ENCODE measurements around the gene TOGARAM2. TPM values are rescaled to one million over a fixed set of nuclear protein-coding genes. Genes with fewer than 3 reads are reported as not detected.
"Not testable (repeated sequence)": the region's sequence is repeated elsewhere in the genome, so short reads cannot be mapped to it uniquely, and the experiment has no call there.

TOGARAM2 gene
- total RNA-seq, 2 donors from 2014 or later, result 0.86 to 4.2 TPM

- Mint-ChIP-seq H3K27ac (no peak overlapping the region), H3K4me1 (peaks cover 5% of the 10 kb centered on the region), H3K9me3 (peaks cover 24% of the 10 kb centered on the region), H3K36me3 (ENCODE audit: low read depth) (peaks cover 2% of the 10 kb centered on the region), H3K27me3 (ENCODE audit: insufficient read depth) (peaks cover 2% of the 10 kb centered on the region), H3K4me3 (no peak overlapping the region)
- Histone ChIP-seq H3K9me3 (ENCODE audit: control insufficient read depth, low read length) (peaks cover 30% of the 10 kb centered on the region), H3K27ac (ENCODE audit: low read depth, low read length) (no peak overlapping the region), H3K27me3 (ENCODE audit: control insufficient read depth, insufficient read depth, low read length, poor library complexity, severe bottlenecking) (no peaks in the 10 kb centered on the region), H3K9ac (ENCODE audit: extremely low read depth, low read length, poor library complexity, severe bottlenecking) (no peak overlapping the region), H3K36me3 (ENCODE audit: control insufficient read depth, insufficient read depth, low read length) (no peaks in the 10 kb centered on the region), H3K4me1 (ENCODE audit: control insufficient read depth, insufficient read depth, low read length) (peaks cover 3% of the 10 kb centered on the region), H3K4me3 (ENCODE audit: low read length) (no peak overlapping the region)
- WGBS, 2 experiments (ENCODE audit: insufficient coverage in 1 of 2, insufficient read length in 1 of 2), result 82 to 83% methylated on average over 2 to 11 of the region's 12 CpGs
- DNase-seq, result no peak
- TF ChIP-seq CTCF (conservative IDR thresholded peaks at IDR 0.05), result no peak
Observed at GRCh38 chr2:29080886-29081743, 100.0 kb downstream of the TOGARAM2 start.

GRCh38 chr2:29082804-29083495 lies 101.9 kb downstream of the TOGARAM2 start:
- no peak for TF ChIP-seq CTCF (conservative IDR thresholded peaks at IDR 0.05)
- Mint-ChIP-seq H3K27me3 (ENCODE audit: insufficient read depth) (peaks cover 3% of the 10 kb centered on the region), H3K27ac (no peak overlapping the region), H3K4me3 (no peak overlapping the region), H3K9me3 (peaks cover 24% of the 10 kb centered on the region), H3K36me3 (ENCODE audit: low read depth) (peaks cover 2% of the 10 kb centered on the region), H3K4me1 (no peaks in the 10 kb centered on the region)
- no peak overlapping the region for H3K27ac ChIP-seq (ENCODE audit: low read depth, low read length)
- H3K9me3 ChIP-seq (ENCODE audit: control insufficient read depth, low read length), result peaks cover 30% of the 10 kb centered on the region
- H3K36me3 ChIP-seq (ENCODE audit: control insufficient read depth, insufficient read depth, low read length), result no peaks in the 10 kb centered on the region
- no peak for DNase-seq
- no peak overlapping the region for H3K4me3 ChIP-seq (ENCODE audit: low read length)
- no peaks in the 10 kb centered on the region for H3K4me1 ChIP-seq (ENCODE audit: control insufficient read depth, insufficient read depth, low read length)
- no peak overlapping the region for H3K9ac ChIP-seq (ENCODE audit: extremely low read depth, low read length, poor library complexity, severe bottlenecking)
- 88 to 96% methylated on average over 4 to 5 of the region's 5 CpGs for whole genome bisulfite sequencing, 2 experiments (ENCODE audit: insufficient coverage in 1 of 2, insufficient read length in 1 of 2)
- H3K27me3 ChIP-seq (ENCODE audit: control insufficient read depth, insufficient read depth, low read length, poor library complexity, severe bottlenecking), result no peaks in the 10 kb centered on the region

- 100% methylated on average over 1 of the region's 1 CpG; no CpG with 5 or more reads in 1 of the 2 experiments for WGBS, 2 experiments (ENCODE audit: insufficient coverage in 1 of 2, insufficient read length in 1 of 2)
Observed at GRCh38 chr2:29084554-29084953, 103.5 kb downstream of the TOGARAM2 start.

GRCh38 chr2:29090311-29090710 lies 109.2 kb downstream of the TOGARAM2 start:
- H3K9ac ChIP-seq (ENCODE audit: extremely low read depth, low read length, poor library complexity, severe bottlenecking); H3K9me3 Mint-ChIP-seq; H3K27ac Mint-ChIP-seq; H3K36me3 ChIP-seq (ENCODE audit: control insufficient read depth, insufficient read depth, low read length); H3K4me1 Mint-ChIP-seq; DNase-seq; H3K36me3 Mint-ChIP-seq (ENCODE audit: low read depth); H3K4me1 ChIP-seq (ENCODE audit: control insufficient read depth, insufficient read depth, low read length); H3K27ac ChIP-seq (ENCODE audit: low read depth, low read length); H3K9me3 ChIP-seq (ENCODE audit: control insufficient read depth, low read length); H3K27me3 ChIP-seq (ENCODE audit: control insufficient read depth, insufficient read depth, low read length, poor library complexity, severe bottlenecking); H3K4me3 ChIP-seq (ENCODE audit: low read length); H3K4me3 Mint-ChIP-seq: not testable (repeated sequence)
- 96% methylated on average over 7 of the region's 7 CpGs for WGBS, 2 experiments (ENCODE audit: insufficient coverage in 1 of 2, insufficient read length in 1 of 2)
- H3K27me3 Mint-ChIP-seq (ENCODE audit: insufficient read depth), result peaks cover 16% of the 10 kb centered on the region

More at GRCh38 chr2:29084554-29084953, 103.5 kb downstream of the TOGARAM2 start:
- no peak overlapping the region for H3K27ac Mint-ChIP-seq
- no peak for DNase-seq
- no peaks in the 10 kb centered on the region for H3K4me1 Mint-ChIP-seq
- Histone ChIP-seq H3K9ac (ENCODE audit: extremely low read depth, low read length, poor library complexity, severe bottlenecking) (no peak overlapping the region), H3K4me3 (ENCODE audit: low read length) (no peak overlapping the region), H3K36me3 (ENCODE audit: control insufficient read depth, insufficient read depth, low read length) (no peaks in the 10 kb centered on the region), H3K9me3 (ENCODE audit: control insufficient read depth, low read length) (peaks cover 18% of the 10 kb centered on the region), H3K27ac (ENCODE audit: low read depth, low read length) (no peak overlapping the region), H3K4me1 (ENCODE audit: control insufficient read depth, insufficient read depth, low read length) (no peaks in the 10 kb centered on the region), H3K27me3 (ENCODE audit: control insufficient read depth, insufficient read depth, low read length, poor library complexity, severe bottlenecking) (no peaks in the 10 kb centered on the region)
- H3K36me3 Mint-ChIP-seq (ENCODE audit: low read depth), result peaks cover 2% of the 10 kb centered on the region
- peaks cover 18% of the 10 kb centered on the region for H3K9me3 Mint-ChIP-seq
- H3K27me3 Mint-ChIP-seq (ENCODE audit: insufficient read depth), result peaks cover 8% of the 10 kb centered on the region
- H3K4me3 Mint-ChIP-seq, result no peak overlapping the region
- TF ChIP-seq CTCF (conservative IDR thresholded peaks at IDR 0.05), result no peak

Data from endodermal cell (in vitro differentiated cells).